Measurements from ENCODE around the gene IQSEC1.

- no peak for TF ChIP-seq CEBPB (IDR thresholded peaks at IDR 0.05; ENCODE audit: low read depth)
- no peak for TF ChIP-seq SRF (IDR thresholded peaks at IDR 0.05; ENCODE audit: low read depth)
- no peak for TF ChIP-seq CTCF (IDR thresholded peaks at IDR 0.05 in 2 of 3, conservative IDR thresholded peaks at IDR 0.05 in 1 of 3; ENCODE audit: borderline replicate concordance in 1 of 3, insufficient read depth in 1 of 3, low read depth in 2 of 3, low read length in 2 of 3)
- TF ChIP-seq EZH2 (IDR thresholded peaks at IDR 0.05) = no peak
- TF ChIP-seq REST (IDR thresholded peaks at IDR 0.05; ENCODE audit: low read depth) = no peak
- TF ChIP-seq POLR2AphosphoS5 (IDR thresholded peaks at IDR 0.05; ENCODE audit: low read depth, low read length) = no peak
- TF ChIP-seq POLR2A (IDR thresholded peaks at IDR 0.05; ENCODE audit: borderline replicate concordance, extremely low read depth, insufficient read depth, insufficient read length) = no peak
- TF ChIP-seq JUND (IDR thresholded peaks at IDR 0.05) = no peak
- TF ChIP-seq EGR1 (IDR thresholded peaks at IDR 0.05; ENCODE audit: low read depth) = no peak
- no peak for TF ChIP-seq TCF7L2 (IDR thresholded peaks at IDR 0.05; ENCODE audit: borderline replicate concordance, extremely low read depth, insufficient read depth, insufficient read length)
- no peak for TF ChIP-seq SP1 (IDR thresholded peaks at IDR 0.05; ENCODE audit: low read depth)
Observed at GRCh38 chr3:12948371-12948770, 124.9 kb downstream of the IQSEC1 start.
